GM21381 (cell line): ENCODE data around the gene CALR3.
"Not testable (repeated sequence)": the region's sequence is repeated elsewhere in the genome, so short reads cannot be mapped to it uniquely, and the experiment has no call there.

Experiments
- ATAC-seq: cut with Tn5 transposase; IDR thresholded peaks from one replicate; pipeline ENCODE4 v1.9.1; 2021; ENCODE audit warnings: mild to moderate bottlenecking, moderate library complexity; ENCODE audit not compliant: unreplicated experiment

CALR3 gene

GRCh38 chr19:16495982-16496612 is at the start of gene CALR3, which contains the start of gene C19orf44:
CALR3 (minus strand) TSS chr19:16496167; CDS start chr19:16496129, 38 bp downstream.
C19orf44 (plus strand) TSS chr19:16496394; CDS start chr19:16500793, 4,399 bp downstream.
- peak; percentile 98 for ATAC-seq

GRCh38 chr19:16544473-16545231 is 48.7 kb upstream of the CALR3 start:
- no peak for ATAC-seq

- not testable (repeated sequence) for ATAC-seq
These were observed 47.8 kb upstream of the CALR3 start for GRCh38 chr19:16543734-16544133.

GRCh38 chr19:16542910-16543472 is 47.0 kb upstream of the CALR3 start:
- ATAC-seq, result no peak

GRCh38 chr19:16542045-16542909 is 46.3 kb upstream of the CALR3 start, which contains the start of gene CHERP:
CHERP (minus strand) TSS chr19:16542437; CDS start chr19:16542378, 59 bp downstream.
- ATAC-seq, result peak; percentile 84

- no peak for ATAC-seq
These were observed 45.6 kb upstream of the CALR3 start for GRCh38 chr19:16541526-16542044.

GRCh38 chr19:16540948-16541347 is 45.0 kb upstream of the CALR3 start:
- no peak for ATAC-seq

- ATAC-seq, result no peak
These were observed 41.1 kb upstream of the CALR3 start for GRCh38 chr19:16537111-16537510.

GRCh38 chr19:16536130-16536529 is 40.2 kb upstream of the CALR3 start:
- no peak for ATAC-seq

- ATAC-seq, result no peak
These were observed 39.4 kb upstream of the CALR3 start for GRCh38 chr19:16535381-16535780.

GRCh38 chr19:16532440-16533234 is 36.7 kb upstream of the CALR3 start:
- ATAC-seq, result no peak

GRCh38 chr19:16531380-16531669 is 35.4 kb upstream of the CALR3 start:
- ATAC-seq, result no peak

GRCh38 chr19:16530540-16531379 is 34.8 kb upstream of the CALR3 start:
- ATAC-seq, result no peak

GRCh38 chr19:16529466-16530144 is 33.6 kb upstream of the CALR3 start:
- no peak for ATAC-seq

- no peak for ATAC-seq
These were observed 32.1 kb upstream of the CALR3 start for GRCh38 chr19:16527971-16528521.

GRCh38 chr19:16527334-16527935 is 31.5 kb upstream of the CALR3 start:
- no peak for ATAC-seq

- no peak for ATAC-seq
These were observed 29.9 kb upstream of the CALR3 start for GRCh38 chr19:16525751-16526481.
